Gastroesophageal sphincter (tissue), 3 donors: ENCODE results near the gene KLK8.

Experiments
- CTCF ChIP-seq, 4 experiments: fragments of 200-600 bp in 2 of 4; fragments of 450-650 bp in 2 of 4; sonication (generic) in 1 of 4; IDR thresholded peaks; one replicate each; pipeline ENCODE4 v1.5.1; 2017 to 2019; ENCODE audit warnings: antibody characterized with exemption in 4 of 4, mild to moderate bottlenecking in 2 of 4, moderate library complexity in 2 of 4
- POLR2A ChIP-seq, 2 donors: fragments of 450-650 bp; IDR thresholded peaks; one replicate each; pipeline ENCODE4 v1.6.1; 2017; ENCODE audit warnings: antibody characterized with exemption in 2 of 2, mild to moderate bottlenecking in 2 of 2, moderate library complexity in 1 of 2
- POLR2AphosphoS5 ChIP-seq: sonication (generic); formaldehyde crosslinking; IDR thresholded peaks from one replicate; pipeline ENCODE4 v1.6.1; 2017; ENCODE audit warnings: antibody characterized with exemption

GRCh38 chr19:51024924-51025323, 23.5 kb upstream of the KLK8 start:
- TF ChIP-seq POLR2AphosphoS5 (no peak), POLR2A (IDR thresholded peaks at IDR 0.05) (no peak), CTCF (IDR thresholded peaks at IDR 0.05) (no peak)
